ENCODE measurements around the gene AK2.

GRCh38 chr1:33080373-33080772, 43.7 kb upstream of the AK2 start:
- TF ChIP-seq POLR2AphosphoS5 (IDR thresholded peaks at IDR 0.05; ENCODE audit: low read depth, low read length) (no peak), POLR2A (IDR thresholded peaks at IDR 0.05; ENCODE audit: low read depth, low read length) (no peak), TAF1 (IDR thresholded peaks at IDR 0.05; ENCODE audit: borderline replicate concordance, low read depth, low read length) (no peak)
